AG04450 (cell line): ENCODE data around the gene HOXA9. TPM values are rescaled to one million over a fixed set of nuclear protein-coding genes. Genes with fewer than 3 reads are reported as not detected.

ENCODE experiments used
- CTCF ChIA-PET: fragments of 300-600, 350-600 bp; formaldehyde crosslinking; extraction: SDS; loops from one replicate; lab custom pipeline; 2022; ENCODE audit warnings: antibody characterized with exemption, inconsistent platforms; lab: Charles Lee
- POLR2A ChIA-PET: fragments of 350-600 bp; formaldehyde crosslinking; extraction: SDS; loops from one replicate; lab custom pipeline; 2021; ENCODE audit warnings: antibody characterized with exemption, inconsistent platforms; lab: Yijun Ruan, JAX
- DNase-seq: peaks from one replicate; pipeline ENCODE4 v3.0.0-alpha.2; 2011; ENCODE audit warnings: low read depth, low spot score
- H3K27ac ChIP-seq: one replicate; pipeline ENCODE4 v1.5.1; 2012; ENCODE audit warnings: low read depth, low read length, control low read depth
- H3K27me3 ChIP-seq: one replicate; pipeline ENCODE4 v1.6.0; 2012; ENCODE audit warnings: low read length; ENCODE audit not compliant: control insufficient read depth, insufficient read depth
- H3K4me3 ChIP-seq: 2 replicates; pipeline ENCODE4 v1.5.1; 2011; ENCODE audit warnings: mild to moderate bottlenecking, low read depth, low read length, control low read depth
- H3K9me3 ChIP-seq: 2 replicates; pipeline ENCODE4 v1.5.1; 2012; ENCODE audit warnings: low read length; ENCODE audit not compliant: control insufficient read depth, insufficient read depth
- CTCF ChIP-seq: IDR thresholded peaks from 2 replicates; pipeline ENCODE4 v1.5.1; 2011; ENCODE audit warnings: low read depth, low read length, control low read depth, inconsistent platforms
- polyA plus RNA-seq: library from polyadenylated mRNA; depleted of rRNA; stranded (reverse); fragments of >200 nt; gene quantifications from 2 replicates; pipeline ENCODE4 v1.2.3, GENCODE V29; 2011

HOXA9 gene
- polyA plus RNA-seq, 1 experiment = 1.5 TPM

GRCh38 chr7:27197137-27198042 lies 32.1 kb upstream of the HOXA9 start:
- POLR2A ChIA-PET = no interaction called here
- Histone ChIP-seq H3K27me3 (peaks cover 83% of the 10 kb centered on the region), H3K4me3 (no peak overlapping the region), H3K9me3 (peaks cover 8% of the 10 kb centered on the region; the same call in 1 of the 2 replicates), H3K27ac (no peak overlapping the region)
- no peak for TF ChIP-seq CTCF
- CTCF ChIA-PET = no interaction called here
- no peak for DNase-seq

- Histone ChIP-seq H3K9me3 (peaks cover 11% of the 10 kb centered on the region; the same call in 1 of the 2 replicates), H3K4me3 (no peak overlapping the region), H3K27ac (no peak overlapping the region), H3K27me3 (peaks cover 83% of the 10 kb centered on the region)
- peak; percentile 37 for DNase-seq
- TF ChIP-seq CTCF = peak; percentile 80
- ChIA-PET POLR2A (interaction anchor here (0.6 to 0.7 kb wide), 2 partner anchors 12 to 368 kb away, joined by 4 to 12 read pairs; no protein-coding TSS in a partner anchor), CTCF (interaction anchor here (0.5 to 3.2 kb wide), 73 partner anchors 9 to 1725 kb away, joined by 3 to 68 read pairs (median 5); no protein-coding TSS in a partner anchor)
Observed at GRCh38 chr7:27196287-27196767, 31.0 kb upstream of the HOXA9 start.

GRCh38 chr7:27194686-27195379 lies 29.5 kb upstream of the HOXA9 start:
- CTCF ChIA-PET = interaction anchor here (0.9 to 3.2 kb wide), 26 partner anchors 8 to 1727 kb away, joined by 3 to 68 read pairs (median 10); no protein-coding TSS in a partner anchor
- no peak overlapping the region for H3K4me3 ChIP-seq
- peaks cover 11% of the 10 kb centered on the region; the same call in 1 of the 2 replicates for H3K9me3 ChIP-seq
- DNase-seq = no peak
- no peak for TF ChIP-seq CTCF
- H3K27me3 ChIP-seq = peaks cover 84% of the 10 kb centered on the region
- POLR2A ChIA-PET = no interaction called here
- H3K27ac ChIP-seq = no peak overlapping the region

GRCh38 chr7:27194002-27194352 lies 28.6 kb upstream of the HOXA9 start:
- H3K27me3 ChIP-seq = peaks cover 88% of the 10 kb centered on the region

More at GRCh38 chr7:27194002-27194352, 28.6 kb upstream of the HOXA9 start:
- ChIA-PET POLR2A (interaction anchor here (0.6 to 0.7 kb wide), 2 partner anchors 10 to 37 kb away, joined by 4 to 7 read pairs; no protein-coding TSS in a partner anchor), CTCF (interaction anchor here (2.8 to 3.2 kb wide), 3 partner anchors 412 to 904 kb away, joined by 24 to 41 read pairs (median 34); no protein-coding TSS in a partner anchor)
- Histone ChIP-seq H3K27ac (no peak overlapping the region), H3K9me3 (peaks cover 13% of the 10 kb centered on the region; the same call in 1 of the 2 replicates), H3K4me3 (no peak overlapping the region)
- DNase-seq = no peak
- TF ChIP-seq CTCF = no peak
